Endothelial cell of umbilical vein (primary cell): ENCODE results near the gene DCPS. TPM values are rescaled to one million over a fixed set of nuclear protein-coding genes. Genes with fewer than 3 reads are reported as not detected.

Source experiments
- BruUV-seq: library from RNA; stranded (reverse); fragments of 400-500 nt; replicated peaks from 2 replicates; lab custom pipeline; 2021; lab: Mats Ljungman, UMichigan
- CTCF ChIA-PET: fragments of 300-600, 350-600 bp; sonication (Branson Sonifier 250); formaldehyde crosslinking; loops from one replicate; lab custom pipeline; 2021; ENCODE audit warnings: antibody characterized with exemption, inconsistent platforms; lab: Charles Lee
- POLR2A ChIA-PET: fragments of 300-600, 350-600 bp; sonication (Branson Sonifier 250); formaldehyde crosslinking; loops from one replicate; lab custom pipeline; 2021; ENCODE audit warnings: antibody characterized with exemption, inconsistent platforms; lab: Charles Lee
- DNase-seq: peaks from one replicate; pipeline ENCODE4 v3.0.0-alpha.2; 2011; ENCODE audit warnings: low read depth, low spot score
- FAIRE-seq: peaks from 2 replicates; lab custom pipeline; 2011; peaks lifted over from hg19 to GRCh38; lab: Jason Lieb, UNC
- H2AFZ ChIP-seq: 2 replicates; pipeline ENCODE4 v1.6.0; 2012; ENCODE audit warnings: low read depth, low read length, control low read depth, inconsistent platforms
- H3K27ac ChIP-seq: 2 replicates; pipeline ENCODE4 v1.5.1; 2011; ENCODE audit warnings: low read depth, mild to moderate bottlenecking, control low read depth, low read length, moderate library complexity; ENCODE audit not compliant: insufficient read depth
- H3K27me3 ChIP-seq, 2 experiments: 2 replicates each; pipeline versions ENCODE4 v1.6.0 to v1.6.1; 2011; ENCODE audit warnings: low read length in 2 of 2, mixed read lengths in 1 of 2; ENCODE audit not compliant: control insufficient read depth in 2 of 2, insufficient read depth in 2 of 2
- H3K36me3 ChIP-seq, 2 experiments: 2 replicates in 1 of 2; 3 replicates in 1 of 2; pipeline ENCODE4 v1.5.1; 2011; ENCODE audit warnings: low read length in 2 of 2, mild to moderate bottlenecking in 1 of 2, moderate library complexity in 1 of 2; ENCODE audit not compliant: control insufficient read depth in 2 of 2, insufficient read depth in 2 of 2; ENCODE audit errors: extremely low read depth in 1 of 2
- H3K4me1 ChIP-seq: 3 replicates; pipeline ENCODE4 v1.5.1; 2011; ENCODE audit warnings: mild to moderate bottlenecking, low read length; ENCODE audit not compliant: control insufficient read depth, insufficient read depth; ENCODE audit errors: extremely low read depth
- H3K4me2 ChIP-seq: 2 replicates; pipeline ENCODE4 v1.6.1; 2011; ENCODE audit warnings: low read length, control low read depth, mixed read lengths; ENCODE audit not compliant: insufficient read depth
- H3K4me3 ChIP-seq, 3 experiments: fragments of 200-600 bp in 1 of 3; sonication (generic), shearing (Covaris generic) in 1 of 3; replicated peaks in 1 of 3; 2 replicates each; pipeline ENCODE4 v1.5.1; 2011 to 2016; ENCODE audit warnings: control low read depth in 3 of 3, low read length in 3 of 3, mild to moderate bottlenecking in 2 of 3, inconsistent platforms in 1 of 3, low read depth in 1 of 3, moderate library complexity in 1 of 3; ENCODE audit not compliant: insufficient read depth in 1 of 3
- H3K79me2 ChIP-seq: 2 replicates; pipeline ENCODE4 v1.6.0; 2012; ENCODE audit warnings: low read length, inconsistent platforms; ENCODE audit not compliant: control insufficient read depth, insufficient read depth
- H3K9ac ChIP-seq: replicated peaks from 2 replicates; pipeline ENCODE3; 2011; ENCODE audit warnings: low read length, control low read depth; ENCODE audit not compliant: insufficient read depth; ENCODE audit errors: extremely low read depth
- H3K9me1 ChIP-seq: replicated peaks from 3 replicates; pipeline ENCODE4 v1.6.0; 2011; ENCODE audit warnings: mild to moderate bottlenecking, low read length; ENCODE audit not compliant: control insufficient read depth, insufficient read depth; ENCODE audit errors: extremely low read depth
- H3K9me3 ChIP-seq: replicated peaks from 2 replicates; pipeline ENCODE4 v1.5.1; 2012; ENCODE audit warnings: low read length, inconsistent platforms; ENCODE audit not compliant: control insufficient read depth, insufficient read depth
- H4K20me1 ChIP-seq: replicated peaks from 2 replicates; pipeline ENCODE3; 2011; ENCODE audit warnings: mild to moderate bottlenecking, low read length; ENCODE audit not compliant: control insufficient read depth, insufficient read depth; ENCODE audit errors: extremely low read depth
- EZH2 ChIP-seq: IDR thresholded peaks from 2 replicates; pipeline ENCODE4 v1.6.1; 2012; ENCODE audit warnings: borderline replicate concordance, low read depth, mild to moderate bottlenecking, moderate library complexity, low read length, inconsistent platforms; ENCODE audit not compliant: severe bottlenecking
- FOS ChIP-seq: IDR thresholded peaks from 2 replicates; pipeline ENCODE4 v1.6.1; 2011; ENCODE audit warnings: mild to moderate bottlenecking, low read length, moderate library complexity, borderline replicate concordance; ENCODE audit not compliant: insufficient read depth
- POLR2A ChIP-seq: IDR thresholded peaks from 2 replicates; pipeline ENCODE4 v1.6.1; 2012; ENCODE audit warnings: low read depth, mild to moderate bottlenecking, control low read depth, low read length
- dilution Hi-C: fragments of 300-500 bp; cut with MboI; formaldehyde crosslinking; loops from one replicate; pipeline ENCODE4 v1.15.0; 2019; ENCODE audit warnings: low sequenced_read_pairs; ENCODE audit not compliant: extremely low pct_ligation_motif_present
- intact Hi-C: fragments of 100-400 bp; cut with micrococcal nuclease; formaldehyde crosslinking; loops from one replicate; pipeline ENCODE4 v1.10.0; 2022
- polyA plus RNA-seq, 4 experiments: library from polyadenylated mRNA; depleted of rRNA in 3 of 4; stranded (reverse) in 3 of 4; unstranded in 1 of 4; fragments of >200 nt; gene quantifications; 2 replicates each; pipeline versions ENCODE4 v1.2.1 to v1.2.3, GENCODE V29; 2011 to 2012; ENCODE audit warnings: missing spikeins in 1 of 4
- total RNA-seq: library from RNA; stranded (reverse); gene quantifications from 2 replicates; pipeline ENCODE4 v1.2.3, GENCODE V29; 2021
- TF ChIP-seq, protein P1 (sequence below), 2 donors: IDR thresholded peaks; 1 replicate in 1 of 2; 2 replicates in 1 of 2; pipeline ENCODE4 v1.5.1; 2011; ENCODE audit warnings: low read length in 2 of 2, mild to moderate bottlenecking in 2 of 2, moderate library complexity in 2 of 2, control low read depth in 1 of 2, inconsistent platforms in 1 of 2, low read depth in 1 of 2; ENCODE audit not compliant: insufficient read depth in 1 of 2; ENCODE audit errors: extremely low read depth in 1 of 2

Gene DCPS
- total and polyA plus RNA-seq, 2 donors (not counting 3 experiments of a cell fraction or from before 2014, with no cell fraction given) = 19.6 to 36.0 TPM

DNA sequence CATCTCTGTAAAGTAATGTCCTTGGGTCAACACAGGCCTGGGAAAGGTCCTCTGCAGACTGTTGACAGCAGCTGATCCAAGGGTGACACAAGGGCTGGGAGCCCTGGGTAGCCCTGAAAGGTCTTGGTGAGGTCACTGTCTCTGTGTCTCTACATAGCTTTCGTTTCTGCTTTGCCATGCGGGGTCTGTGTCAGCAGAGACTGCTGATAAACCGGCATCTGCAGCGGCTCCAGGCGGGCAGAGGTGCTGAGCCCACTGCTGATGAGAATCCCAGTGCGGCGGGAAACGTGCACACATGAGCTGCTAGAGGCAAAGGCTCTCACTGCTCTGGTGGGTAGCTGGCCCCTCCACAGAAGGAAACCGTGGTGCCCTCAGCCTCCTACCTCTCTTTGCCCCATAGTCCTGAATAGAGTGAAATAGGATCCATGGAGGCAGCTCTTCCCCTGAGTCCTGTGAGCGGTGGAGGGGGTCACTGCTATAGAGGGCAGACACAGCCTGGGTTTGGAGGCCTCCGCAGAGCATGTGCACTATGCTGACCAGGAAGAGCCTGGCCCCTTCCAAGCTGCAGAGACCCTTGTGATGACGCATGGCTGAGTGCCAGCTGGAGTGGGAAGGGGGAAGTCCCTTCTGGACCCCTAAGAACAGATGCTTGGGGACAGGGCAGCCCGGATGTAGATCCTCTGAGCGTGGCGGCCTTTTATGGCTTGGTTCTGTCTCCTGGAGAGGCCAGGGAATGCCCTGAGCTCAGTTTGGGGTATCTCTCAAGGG, 33.8 kb downstream of the DCPS start:
- POLR2A ChIA-PET = interaction anchor here (1.0 kb wide), 1 partner anchor 16 kb away, joined by 3 read pairs; no protein-coding TSS in a partner anchor
- H3K9me1 ChIP-seq = no peaks in the 10 kb centered on the region
- H3K9ac ChIP-seq = no peak overlapping the region

More for the DNA sequence above, 33.8 kb downstream of the DCPS start:
- no peak for FAIRE-seq
- Histone ChIP-seq H4K20me1 (no peaks in the 10 kb centered on the region), H2AFZ (no peak overlapping the region), H3K27ac (peak overlapping the region; percentile 95), H3K4me3 (no peak overlapping the region), H3K4me1 (peaks cover 58% of the 10 kb centered on the region), H3K4me2 (no peak overlapping the region), H3K79me2 (no peaks in the 10 kb centered on the region), H3K27me3 (no peaks in the 10 kb centered on the region), H3K36me3 (no peaks in the 10 kb centered on the region), H3K9me3 (no peaks in the 10 kb centered on the region)
- no peak for DNase-seq
- BruUV-seq = no TSS peak
- intact Hi-C loops (no loop called here), dilution Hi-C loops (no loop called here)
- CTCF ChIA-PET = interaction anchor here (0.6 to 1.2 kb wide), 3 partner anchors 18 to 143 kb away, joined by 3 to 4 read pairs (median 4); partner anchors contain the start of gene ST3GAL4
- TF ChIP-seq EZH2 (no peak), POLR2A (no peak), FOS (no peak)
- TF ChIP-seq, protein P1, sequence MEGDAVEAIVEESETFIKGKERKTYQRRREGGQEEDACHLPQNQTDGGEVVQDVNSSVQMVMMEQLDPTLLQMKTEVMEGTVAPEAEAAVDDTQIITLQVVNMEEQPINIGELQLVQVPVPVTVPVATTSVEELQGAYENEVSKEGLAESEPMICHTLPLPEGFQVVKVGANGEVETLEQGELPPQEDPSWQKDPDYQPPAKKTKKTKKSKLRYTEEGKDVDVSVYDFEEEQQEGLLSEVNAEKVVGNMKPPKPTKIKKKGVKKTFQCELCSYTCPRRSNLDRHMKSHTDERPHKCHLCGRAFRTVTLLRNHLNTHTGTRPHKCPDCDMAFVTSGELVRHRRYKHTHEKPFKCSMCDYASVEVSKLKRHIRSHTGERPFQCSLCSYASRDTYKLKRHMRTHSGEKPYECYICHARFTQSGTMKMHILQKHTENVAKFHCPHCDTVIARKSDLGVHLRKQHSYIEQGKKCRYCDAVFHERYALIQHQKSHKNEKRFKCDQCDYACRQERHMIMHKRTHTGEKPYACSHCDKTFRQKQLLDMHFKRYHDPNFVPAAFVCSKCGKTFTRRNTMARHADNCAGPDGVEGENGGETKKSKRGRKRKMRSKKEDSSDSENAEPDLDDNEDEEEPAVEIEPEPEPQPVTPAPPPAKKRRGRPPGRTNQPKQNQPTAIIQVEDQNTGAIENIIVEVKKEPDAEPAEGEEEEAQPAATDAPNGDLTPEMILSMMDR (IDR thresholded peaks at IDR 0.05; ENCODE audit: extremely low read depth in 1 of 2, insufficient read depth in 1 of 2, low read depth in 1 of 2, low read length in 2 of 2) = no peak
